Measurements from ENCODE around the gene PCDHA6. TPM values are rescaled to one million over a fixed set of nuclear protein-coding genes. Genes with fewer than 3 reads are reported as not detected.
"Not testable (repeated sequence)": the region's sequence is repeated elsewhere in the genome, so short reads cannot be mapped to it uniquely, and the experiment has no call there.

PCDHA6 gene
- total RNA-seq, 2 donors from 2014 or later: 6.2 to 6.5 TPM

DNA sequence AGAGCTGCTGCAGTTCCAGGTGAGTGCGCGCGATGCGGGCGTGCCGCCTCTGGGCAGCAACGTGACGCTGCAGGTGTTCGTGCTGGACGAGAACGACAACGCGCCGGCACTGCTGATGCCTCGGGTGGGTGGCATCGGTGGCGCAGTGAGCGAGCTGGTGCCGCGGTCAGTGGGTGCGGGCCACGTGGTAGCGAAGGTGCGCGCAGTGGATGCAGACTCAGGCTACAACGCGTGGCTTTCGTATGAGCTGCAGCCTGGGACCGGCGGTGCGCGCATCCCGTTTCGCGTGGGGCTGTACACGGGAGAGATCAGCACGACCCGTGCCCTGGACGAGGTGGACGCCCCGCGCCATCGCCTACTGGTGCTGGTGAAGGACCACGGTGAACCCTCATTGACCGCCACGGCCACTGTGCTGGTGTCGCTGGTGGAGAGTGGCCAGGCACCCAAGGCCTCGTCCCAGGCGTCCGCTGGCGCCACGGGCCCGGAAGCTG, 24.9 kb upstream of the PCDHA6 start:
- Mint-ChIP-seq H3K27me3 (ENCODE audit: insufficient read depth) (no peaks in the 10 kb centered on the region), H3K4me1 (no peaks in the 10 kb centered on the region), H3K9me3 (peaks cover 9% of the 10 kb centered on the region), H3K36me3 (ENCODE audit: low read depth) (peaks cover 26% of the 10 kb centered on the region), H3K27ac (no peak overlapping the region), H3K4me3 (no peak overlapping the region)
- TF ChIP-seq, protein P1, sequence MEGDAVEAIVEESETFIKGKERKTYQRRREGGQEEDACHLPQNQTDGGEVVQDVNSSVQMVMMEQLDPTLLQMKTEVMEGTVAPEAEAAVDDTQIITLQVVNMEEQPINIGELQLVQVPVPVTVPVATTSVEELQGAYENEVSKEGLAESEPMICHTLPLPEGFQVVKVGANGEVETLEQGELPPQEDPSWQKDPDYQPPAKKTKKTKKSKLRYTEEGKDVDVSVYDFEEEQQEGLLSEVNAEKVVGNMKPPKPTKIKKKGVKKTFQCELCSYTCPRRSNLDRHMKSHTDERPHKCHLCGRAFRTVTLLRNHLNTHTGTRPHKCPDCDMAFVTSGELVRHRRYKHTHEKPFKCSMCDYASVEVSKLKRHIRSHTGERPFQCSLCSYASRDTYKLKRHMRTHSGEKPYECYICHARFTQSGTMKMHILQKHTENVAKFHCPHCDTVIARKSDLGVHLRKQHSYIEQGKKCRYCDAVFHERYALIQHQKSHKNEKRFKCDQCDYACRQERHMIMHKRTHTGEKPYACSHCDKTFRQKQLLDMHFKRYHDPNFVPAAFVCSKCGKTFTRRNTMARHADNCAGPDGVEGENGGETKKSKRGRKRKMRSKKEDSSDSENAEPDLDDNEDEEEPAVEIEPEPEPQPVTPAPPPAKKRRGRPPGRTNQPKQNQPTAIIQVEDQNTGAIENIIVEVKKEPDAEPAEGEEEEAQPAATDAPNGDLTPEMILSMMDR (conservative IDR thresholded peaks at IDR 0.05): no peak
- Histone ChIP-seq H3K4me1 (ENCODE audit: control insufficient read depth, insufficient read depth, low read length) (no peaks in the 10 kb centered on the region), H3K4me3 (ENCODE audit: low read length) (no peak overlapping the region), H3K9me3 (ENCODE audit: control insufficient read depth, low read length) (peaks cover 8% of the 10 kb centered on the region), H3K27me3 (ENCODE audit: control insufficient read depth, insufficient read depth, low read length, poor library complexity, severe bottlenecking) (no peaks in the 10 kb centered on the region), H3K36me3 (ENCODE audit: control insufficient read depth, insufficient read depth, low read length) (no peaks in the 10 kb centered on the region), H3K27ac (ENCODE audit: low read depth, low read length) (no peak overlapping the region), H3K9ac (ENCODE audit: extremely low read depth, low read length, poor library complexity, severe bottlenecking) (no peak overlapping the region)
- 95 to 97% methylated on average over 45 to 53 of the region's 53 CpGs for WGBS, 2 experiments (ENCODE audit: insufficient coverage in 1 of 2, insufficient read length in 1 of 2)
- peak; percentile 27 for DNase-seq

DNA sequence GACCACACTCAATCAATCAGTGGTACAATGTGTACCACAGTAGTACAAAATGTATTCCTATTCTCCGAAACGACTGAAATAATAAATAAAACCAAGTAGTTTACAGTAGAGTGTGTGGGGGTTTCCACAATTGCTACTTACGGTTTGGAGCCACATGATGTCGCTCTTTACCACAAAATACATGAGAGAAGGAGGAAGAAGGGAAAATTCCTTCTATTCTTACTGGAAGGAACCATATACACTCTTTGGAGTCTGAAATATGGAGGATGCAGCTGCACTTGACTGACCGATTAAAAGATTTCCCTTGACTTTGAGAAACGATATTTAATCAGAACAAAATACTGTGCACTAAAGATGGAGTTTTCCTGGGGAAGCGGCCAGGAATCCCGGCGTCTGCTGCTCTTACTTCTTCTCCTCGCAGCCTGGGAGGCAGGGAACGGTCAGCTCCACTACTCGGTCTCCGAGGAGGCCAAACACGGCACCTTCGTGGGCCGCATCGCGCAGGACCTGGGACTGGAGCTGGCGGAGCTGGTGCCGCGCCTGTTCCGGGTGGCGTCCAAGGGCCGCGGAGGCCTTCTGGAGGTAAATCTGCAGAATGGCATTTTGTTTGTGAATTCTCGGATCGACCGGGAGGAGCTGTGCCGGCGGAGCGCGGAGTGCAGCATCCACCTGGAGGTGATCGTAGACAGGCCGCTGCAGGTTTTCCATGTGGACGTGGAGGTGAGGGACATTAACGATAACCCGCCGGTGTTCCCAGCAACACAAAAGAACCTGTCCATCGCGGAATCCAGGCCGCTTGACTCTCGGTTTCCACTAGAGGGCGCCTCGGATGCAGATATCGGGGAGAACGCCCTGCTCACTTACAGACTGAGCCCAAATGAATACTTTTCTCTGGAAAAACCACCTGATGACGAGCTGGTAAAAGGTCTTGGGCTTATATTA, 20.7 kb upstream of the PCDHA6 start, which contains the start of gene PCDHA4:
Gene PCDHA4, plus strand, starts transcription at position 235 of the 942 bp plus-strand sequence.
- TF ChIP-seq, protein P1 (conservative IDR thresholded peaks at IDR 0.05): peak; percentile 85
- Mint-ChIP-seq H3K4me3 (peak within 1 kb of the TSS; percentile 89), H3K27ac (peak within 1 kb of the TSS; percentile 92), H3K9me3 (peaks cover under 1% of the 10 kb centered on the region), H3K36me3 (ENCODE audit: low read depth) (peaks cover 23% of the 10 kb centered on the region), H3K4me1 (no peaks in the 10 kb centered on the region), H3K27me3 (ENCODE audit: insufficient read depth) (no peaks in the 10 kb centered on the region)
- Histone ChIP-seq H3K27me3 (ENCODE audit: control insufficient read depth, insufficient read depth, low read length, poor library complexity, severe bottlenecking) (no peaks in the 10 kb centered on the region), H3K9ac (ENCODE audit: extremely low read depth, low read length, poor library complexity, severe bottlenecking) (peak within 1 kb of the TSS; percentile 57), H3K4me3 (ENCODE audit: low read length) (peak within 1 kb of the TSS; percentile 82), H3K36me3 (ENCODE audit: control insufficient read depth, insufficient read depth, low read length) (no peaks in the 10 kb centered on the region), H3K9me3 (ENCODE audit: control insufficient read depth, low read length) (peaks cover under 1% of the 10 kb centered on the region), H3K4me1 (ENCODE audit: control insufficient read depth, insufficient read depth, low read length) (no peaks in the 10 kb centered on the region), H3K27ac (ENCODE audit: low read depth, low read length) (peak within 1 kb of the TSS; percentile 88)
- DNase-seq: peak; percentile 95
- 21 to 52% methylated on average over 24 to 47 of the region's 47 CpGs for WGBS, 2 experiments (ENCODE audit: insufficient coverage in 1 of 2, insufficient read length in 1 of 2)

DNA sequence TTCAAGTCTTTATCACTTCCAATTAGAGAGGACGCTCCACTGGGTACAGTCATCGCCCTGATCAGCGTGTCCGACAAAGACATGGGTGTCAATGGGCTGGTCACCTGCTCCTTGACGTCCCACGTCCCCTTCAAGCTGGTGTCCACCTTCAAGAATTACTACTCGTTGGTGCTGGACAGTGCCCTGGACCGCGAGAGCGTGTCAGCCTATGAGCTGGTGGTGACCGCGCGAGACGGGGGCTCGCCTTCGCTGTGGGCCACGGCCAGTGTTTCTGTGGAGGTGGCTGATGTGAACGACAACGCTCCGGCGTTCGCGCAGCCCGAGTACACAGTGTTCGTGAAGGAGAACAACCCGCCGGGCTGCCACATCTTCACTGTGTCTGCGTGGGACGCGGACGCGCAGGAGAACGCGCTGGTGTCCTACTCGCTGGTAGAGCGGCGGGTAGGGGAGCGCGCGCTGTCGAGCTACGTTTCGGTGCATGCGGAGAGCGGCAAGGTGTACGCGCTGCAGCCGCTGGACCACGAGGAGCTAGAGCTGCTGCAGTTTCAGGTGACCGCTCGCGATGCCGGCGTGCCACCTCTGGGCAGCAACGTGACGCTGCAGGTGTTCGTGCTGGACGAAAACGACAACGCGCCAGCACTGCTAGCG, 19.4 kb upstream of the PCDHA6 start:
- not testable (repeated sequence) for H3K4me1 ChIP-seq (ENCODE audit: control insufficient read depth, insufficient read depth, low read length); H3K9me3 ChIP-seq (ENCODE audit: control insufficient read depth, low read length); H3K36me3 ChIP-seq (ENCODE audit: control insufficient read depth, insufficient read depth, low read length); H3K4me3 ChIP-seq (ENCODE audit: low read length); H3K27me3 Mint-ChIP-seq (ENCODE audit: insufficient read depth); H3K4me1 Mint-ChIP-seq; H3K9ac ChIP-seq (ENCODE audit: extremely low read depth, low read length, poor library complexity, severe bottlenecking); H3K9me3 Mint-ChIP-seq; H3K27ac ChIP-seq (ENCODE audit: low read depth, low read length); H3K27me3 ChIP-seq (ENCODE audit: control insufficient read depth, insufficient read depth, low read length, poor library complexity, severe bottlenecking); H3K27ac Mint-ChIP-seq
- Mint-ChIP-seq H3K36me3 (ENCODE audit: low read depth) (peaks cover 12% of the 10 kb centered on the region), H3K4me3 (peak overlapping the region; percentile 89)
- peak; percentile 39 for DNase-seq
- WGBS, 2 experiments (ENCODE audit: insufficient coverage in 1 of 2, insufficient read length in 1 of 2): 96 to 97% methylated on average over 44 to 62 of the region's 62 CpGs
